GM12891 (cell line): ENCODE data around the gene PARP12.

Experiments
- POLR2A ChIP-seq: IDR thresholded peaks from 2 replicates; pipeline ENCODE4 v1.6.1; 2011; ENCODE audit warnings: low read depth, low read length, control low read depth
- POLR2AphosphoS5 ChIP-seq: IDR thresholded peaks from 2 replicates; pipeline ENCODE4 v1.6.1; 2011; ENCODE audit warnings: low read depth, low read length, control low read depth
- POU2F2 ChIP-seq: IDR thresholded peaks from 2 replicates; pipeline ENCODE4 v1.6.1; 2011; ENCODE audit warnings: low read depth, mild to moderate bottlenecking, control low read depth, low read length, moderate library complexity
- TAF1 ChIP-seq: IDR thresholded peaks from 2 replicates; pipeline ENCODE4 v1.6.1; 2011; ENCODE audit warnings: low read depth, low read length, control low read depth

GRCh38 chr7:140056431-140057142 is 6.2 kb downstream of the PARP12 start:
- no peak for TF ChIP-seq POLR2A
- no peak for TF ChIP-seq POLR2AphosphoS5
- no peak for TF ChIP-seq TAF1
- no peak for TF ChIP-seq POU2F2
